Glutamatergic neuron (in vitro differentiated cells): ENCODE data around the gene CNOT4. TPM values are rescaled to one million over a fixed set of nuclear protein-coding genes. Genes with fewer than 3 reads are reported as not detected.

Source experiments
- DNase-seq: peaks from one replicate; pipeline ENCODE4 v3.0.0; 2022
- H3K27ac Mint-ChIP-seq: one replicate; pipeline ENCODE4 v1.8.0; 2020; ENCODE audit warnings: mild to moderate bottlenecking, mixed read lengths, inconsistent platforms; ENCODE audit not compliant: unreplicated experiment
- H3K27me3 Mint-ChIP-seq: one replicate; pipeline ENCODE4 v1.8.0; 2020; ENCODE audit warnings: mild to moderate bottlenecking, moderate library complexity, mixed read lengths, inconsistent platforms; ENCODE audit not compliant: unreplicated experiment
- H3K36me3 Mint-ChIP-seq: one replicate; pipeline ENCODE4 v1.8.0; 2020; ENCODE audit warnings: mild to moderate bottlenecking, mixed read lengths, inconsistent platforms; ENCODE audit not compliant: unreplicated experiment
- H3K4me1 Mint-ChIP-seq: one replicate; pipeline ENCODE4 v1.8.0; 2020; ENCODE audit warnings: mild to moderate bottlenecking, low read depth, mixed read lengths, inconsistent platforms; ENCODE audit not compliant: unreplicated experiment
- H3K4me3 Mint-ChIP-seq: one replicate; pipeline ENCODE4 v1.8.0; 2020; ENCODE audit warnings: mild to moderate bottlenecking, mixed read lengths, inconsistent platforms; ENCODE audit not compliant: unreplicated experiment
- H3K9me3 Mint-ChIP-seq: one replicate; pipeline ENCODE4 v1.8.0; 2020; ENCODE audit warnings: mild to moderate bottlenecking, moderate library complexity, mixed read lengths, inconsistent platforms; ENCODE audit not compliant: unreplicated experiment
- total RNA-seq: library from RNA; stranded (reverse); fragmentation: NEBNext Ultra II Directional; extraction: Animal tissue kit (Norgen Biotek cat#: 25700); gene quantifications from one replicate; pipeline ENCODE4 v1.2.1, GENCODE V29; 2021; ENCODE audit not compliant: unreplicated experiment
- TF ChIP-seq, protein P1 (sequence below): fragments of 200-600 bp; sonication (generic); IDR thresholded peaks from one replicate; pipeline ENCODE4 v1.5.0; 2021; ENCODE audit not compliant: partially characterized antibody, unreplicated experiment

CNOT4 gene
- total RNA-seq, 1 donor from 2014 or later: 25.3 TPM

DNA sequence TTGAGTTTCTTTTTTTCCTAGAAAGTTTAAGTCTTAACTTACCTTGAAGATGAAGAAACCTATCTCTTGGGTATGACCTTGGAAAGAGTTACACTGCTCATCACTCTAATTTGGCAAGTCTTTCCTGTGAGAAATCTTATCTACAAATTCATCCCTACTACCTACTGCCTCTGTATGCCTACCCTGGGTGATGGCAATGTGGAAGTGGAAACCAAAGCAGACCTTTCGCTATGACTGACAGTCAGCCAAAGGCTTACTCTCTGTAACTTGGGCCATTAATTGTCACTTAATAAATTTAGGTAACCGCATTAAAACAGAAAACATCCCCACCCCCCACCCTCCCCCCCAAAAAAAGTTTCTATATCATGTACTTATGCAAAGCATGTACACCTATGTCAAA lies 103.9 kb downstream of the CNOT4 start:
- DNase-seq: no peak
- no peaks in the 10 kb centered on the region for H3K4me1 Mint-ChIP-seq
- no peaks in the 10 kb centered on the region for H3K9me3 Mint-ChIP-seq
- no peak overlapping the region for H3K4me3 Mint-ChIP-seq
- H3K27ac Mint-ChIP-seq: no peak overlapping the region
- H3K27me3 Mint-ChIP-seq: no peaks in the 10 kb centered on the region
- H3K36me3 Mint-ChIP-seq: no peaks in the 10 kb centered on the region
- TF ChIP-seq, protein P1, sequence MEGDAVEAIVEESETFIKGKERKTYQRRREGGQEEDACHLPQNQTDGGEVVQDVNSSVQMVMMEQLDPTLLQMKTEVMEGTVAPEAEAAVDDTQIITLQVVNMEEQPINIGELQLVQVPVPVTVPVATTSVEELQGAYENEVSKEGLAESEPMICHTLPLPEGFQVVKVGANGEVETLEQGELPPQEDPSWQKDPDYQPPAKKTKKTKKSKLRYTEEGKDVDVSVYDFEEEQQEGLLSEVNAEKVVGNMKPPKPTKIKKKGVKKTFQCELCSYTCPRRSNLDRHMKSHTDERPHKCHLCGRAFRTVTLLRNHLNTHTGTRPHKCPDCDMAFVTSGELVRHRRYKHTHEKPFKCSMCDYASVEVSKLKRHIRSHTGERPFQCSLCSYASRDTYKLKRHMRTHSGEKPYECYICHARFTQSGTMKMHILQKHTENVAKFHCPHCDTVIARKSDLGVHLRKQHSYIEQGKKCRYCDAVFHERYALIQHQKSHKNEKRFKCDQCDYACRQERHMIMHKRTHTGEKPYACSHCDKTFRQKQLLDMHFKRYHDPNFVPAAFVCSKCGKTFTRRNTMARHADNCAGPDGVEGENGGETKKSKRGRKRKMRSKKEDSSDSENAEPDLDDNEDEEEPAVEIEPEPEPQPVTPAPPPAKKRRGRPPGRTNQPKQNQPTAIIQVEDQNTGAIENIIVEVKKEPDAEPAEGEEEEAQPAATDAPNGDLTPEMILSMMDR: no peak

DNA sequence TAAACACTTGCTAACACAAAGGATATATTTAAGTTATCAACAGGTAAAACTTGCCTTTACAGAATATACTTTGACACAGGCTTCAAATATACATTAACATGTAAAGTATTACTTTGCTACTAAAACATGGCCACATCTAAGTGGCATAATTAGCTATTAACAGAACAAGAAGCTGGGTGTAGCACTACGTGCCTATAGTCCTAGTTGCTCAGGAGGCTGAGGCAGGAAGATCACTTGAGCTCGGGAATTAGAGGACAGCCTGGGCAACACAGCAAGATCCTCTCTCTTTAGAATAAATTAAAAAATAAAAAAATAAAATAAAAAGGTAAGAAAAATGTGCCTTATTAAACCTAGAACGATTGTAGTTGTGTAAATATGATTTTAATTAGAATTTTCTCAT lies 106.6 kb downstream of the CNOT4 start:
- no peak for DNase-seq
- Mint-ChIP-seq H3K27me3 (no peaks in the 10 kb centered on the region), H3K36me3 (no peaks in the 10 kb centered on the region), H3K9me3 (no peaks in the 10 kb centered on the region), H3K4me3 (no peak overlapping the region), H3K4me1 (no peaks in the 10 kb centered on the region), H3K27ac (no peak overlapping the region)
- TF ChIP-seq, protein P1: no peak

DNA sequence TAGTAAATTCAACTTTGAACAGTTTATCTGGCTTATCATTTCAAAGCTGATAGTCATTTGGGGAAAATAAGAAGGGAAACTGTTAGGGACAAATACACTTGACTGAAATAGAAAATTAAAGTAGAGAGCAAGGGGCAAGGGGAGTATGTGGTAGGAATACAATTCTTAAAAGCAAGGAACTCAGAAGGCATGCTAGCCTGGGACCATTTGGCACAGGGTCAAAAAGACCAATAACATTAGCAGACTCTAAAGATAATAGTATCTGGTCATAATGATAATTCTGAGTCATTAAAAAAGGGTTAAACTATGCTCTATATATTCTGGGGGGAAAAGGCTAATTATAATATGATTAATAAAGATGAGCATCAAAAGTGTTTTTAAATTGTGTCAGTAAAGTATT lies 112.2 kb downstream of the CNOT4 start:
- Mint-ChIP-seq H3K27me3 (no peaks in the 10 kb centered on the region), H3K4me3 (no peak overlapping the region), H3K4me1 (no peaks in the 10 kb centered on the region), H3K36me3 (no peaks in the 10 kb centered on the region), H3K9me3 (no peaks in the 10 kb centered on the region), H3K27ac (no peak overlapping the region)
- DNase-seq: no peak
- TF ChIP-seq, protein P1: no peak

DNA sequence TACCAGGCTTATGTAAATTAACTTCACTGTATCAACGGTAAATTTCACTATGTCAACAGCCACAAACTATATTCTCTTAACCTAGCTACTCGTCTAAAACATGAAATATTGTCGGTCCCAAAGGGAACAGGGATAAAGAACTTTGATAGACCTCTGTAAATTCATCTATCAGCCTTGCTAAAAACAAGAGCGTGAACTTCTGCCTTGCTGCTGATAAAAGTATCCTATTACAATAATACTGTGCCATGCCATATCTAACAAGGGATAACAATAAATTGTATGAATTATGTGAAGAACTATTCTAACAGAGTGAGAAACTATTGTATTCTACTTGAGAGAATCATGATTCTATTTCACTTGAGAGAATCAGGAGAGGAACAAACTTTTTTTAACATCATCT lies 117.2 kb downstream of the CNOT4 start:
- TF ChIP-seq, protein P1: no peak
- Mint-ChIP-seq H3K27ac (no peak overlapping the region), H3K4me3 (no peak overlapping the region), H3K27me3 (no peaks in the 10 kb centered on the region), H3K36me3 (no peaks in the 10 kb centered on the region), H3K4me1 (no peaks in the 10 kb centered on the region), H3K9me3 (no peaks in the 10 kb centered on the region)
- DNase-seq: no peak

DNA sequence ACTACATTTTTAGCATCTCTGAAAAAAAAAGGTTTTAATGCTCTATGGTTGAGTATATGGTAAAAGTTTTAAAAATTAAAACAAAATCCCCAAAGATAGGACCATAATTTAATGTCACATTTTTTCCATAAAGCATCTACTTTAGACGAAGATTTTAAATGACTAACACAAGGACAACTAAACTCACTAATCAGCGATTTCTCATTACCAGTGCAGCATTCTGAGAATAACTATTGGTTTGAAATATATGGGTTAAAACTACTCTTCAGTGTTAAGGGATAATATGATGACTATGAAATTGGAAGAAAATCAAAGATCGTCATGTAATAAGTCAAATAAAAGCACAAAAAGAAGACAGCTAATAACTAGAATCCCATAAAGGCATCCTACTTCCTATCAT lies 118.4 kb downstream of the CNOT4 start:
- Mint-ChIP-seq H3K27me3 (no peaks in the 10 kb centered on the region), H3K27ac (no peak overlapping the region), H3K4me3 (no peak overlapping the region), H3K9me3 (no peaks in the 10 kb centered on the region), H3K4me1 (no peaks in the 10 kb centered on the region), H3K36me3 (no peaks in the 10 kb centered on the region)
- no peak for DNase-seq
- TF ChIP-seq, protein P1: no peak
